GM19043 (cell line): ENCODE measurements around the gene FGF6.
"Not testable (repeated sequence)": the region's sequence is repeated elsewhere in the genome, so short reads cannot be mapped to it uniquely, and the experiment has no call there.

ENCODE experiments used
- ATAC-seq: cut with Tn5 transposase; IDR thresholded peaks from one replicate; pipeline ENCODE4 v1.9.1; 2021; ENCODE audit warnings: low read depth; ENCODE audit not compliant: unreplicated experiment

The FGF6 gene, protein sequence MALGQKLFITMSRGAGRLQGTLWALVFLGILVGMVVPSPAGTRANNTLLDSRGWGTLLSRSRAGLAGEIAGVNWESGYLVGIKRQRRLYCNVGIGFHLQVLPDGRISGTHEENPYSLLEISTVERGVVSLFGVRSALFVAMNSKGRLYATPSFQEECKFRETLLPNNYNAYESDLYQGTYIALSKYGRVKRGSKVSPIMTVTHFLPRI

DNA sequence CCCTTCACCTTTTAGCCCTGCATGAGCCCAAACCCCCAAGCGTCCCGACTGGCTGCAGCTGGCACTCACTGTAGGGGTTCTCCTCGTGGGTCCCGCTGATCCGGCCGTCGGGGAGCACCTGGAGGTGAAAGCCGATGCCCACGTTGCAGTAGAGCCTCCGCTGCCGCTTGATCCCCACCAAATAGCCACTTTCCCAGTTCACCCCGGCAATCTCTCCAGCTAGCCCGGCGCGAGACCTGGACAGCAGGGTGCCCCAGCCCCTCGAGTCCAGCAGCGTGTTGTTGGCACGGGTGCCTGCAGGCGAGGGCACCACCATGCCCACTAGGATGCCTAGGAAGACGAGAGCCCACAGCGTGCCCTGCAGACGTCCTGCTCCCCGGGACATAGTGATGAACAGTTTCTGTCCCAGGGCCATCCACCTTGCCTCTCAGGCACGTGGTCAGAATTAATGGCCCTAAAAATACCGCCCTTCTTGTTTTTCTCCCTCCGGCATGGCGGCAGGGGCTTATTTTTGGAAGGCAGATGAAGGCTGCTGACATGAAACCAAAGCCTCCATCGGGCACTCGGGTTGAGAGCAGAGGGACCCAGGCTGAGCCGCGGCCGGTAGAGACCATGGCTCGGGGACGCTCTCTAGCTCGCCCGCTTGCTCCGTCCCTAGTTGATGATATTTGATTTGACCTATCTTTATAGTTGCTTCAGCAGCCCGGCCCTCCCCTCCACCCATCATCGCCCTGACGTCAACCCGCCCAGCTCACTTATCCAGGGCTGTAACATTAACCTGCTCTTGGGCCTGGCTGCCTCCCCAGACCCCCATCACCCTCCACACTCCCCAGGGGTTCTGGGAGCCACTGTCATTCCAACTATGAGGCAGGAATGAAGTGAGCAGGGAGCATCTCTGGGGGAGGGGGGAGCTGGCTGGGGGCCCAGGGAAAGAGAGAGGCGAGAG, at the start of gene FGF6:
Gene FGF6, minus strand, starts transcription at position 660 of the 946 bp plus-strand sequence. Its CDS starts 245 bp downstream, at position 415.
- no peak for ATAC-seq

DNA sequence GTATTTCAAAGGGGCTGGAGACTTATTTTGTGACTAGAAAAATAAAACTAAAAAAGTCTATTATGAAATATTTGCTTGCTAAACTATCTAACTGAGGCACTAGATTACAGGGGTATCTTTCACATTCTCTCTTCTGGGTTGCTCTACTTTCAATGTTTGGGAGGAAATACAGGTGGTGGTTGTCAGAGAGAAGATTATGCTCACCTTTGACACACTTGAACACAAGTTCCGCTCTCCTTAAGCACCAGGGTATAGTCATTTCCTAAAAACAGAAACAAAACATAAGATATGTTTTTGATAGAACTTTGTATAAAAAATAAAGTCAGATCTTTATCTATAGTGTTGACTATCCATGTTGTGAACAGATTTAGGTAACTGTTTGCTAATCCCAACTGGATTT, 45.4 kb upstream of the FGF6 start:
- ATAC-seq: no peak

DNA sequence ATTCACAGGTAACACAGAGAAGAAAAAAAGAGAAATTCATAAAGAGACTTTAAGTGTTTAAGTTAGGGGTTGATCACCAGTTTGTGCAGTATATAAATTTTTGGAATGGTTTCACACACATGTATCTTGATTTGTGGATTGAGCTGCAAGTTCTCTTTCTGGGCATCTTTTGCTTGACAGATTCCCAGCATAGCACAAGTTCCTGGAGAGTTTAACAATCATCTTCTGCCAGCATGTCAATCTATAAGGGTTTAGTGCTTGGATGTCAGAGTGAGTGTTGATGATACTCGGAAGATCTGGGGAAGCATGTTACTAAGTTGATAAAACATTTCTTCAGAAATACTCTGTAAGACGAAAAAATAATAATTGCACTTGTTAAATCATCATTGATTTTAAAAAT, 43.9 kb upstream of the FGF6 start:
- no peak for ATAC-seq

DNA sequence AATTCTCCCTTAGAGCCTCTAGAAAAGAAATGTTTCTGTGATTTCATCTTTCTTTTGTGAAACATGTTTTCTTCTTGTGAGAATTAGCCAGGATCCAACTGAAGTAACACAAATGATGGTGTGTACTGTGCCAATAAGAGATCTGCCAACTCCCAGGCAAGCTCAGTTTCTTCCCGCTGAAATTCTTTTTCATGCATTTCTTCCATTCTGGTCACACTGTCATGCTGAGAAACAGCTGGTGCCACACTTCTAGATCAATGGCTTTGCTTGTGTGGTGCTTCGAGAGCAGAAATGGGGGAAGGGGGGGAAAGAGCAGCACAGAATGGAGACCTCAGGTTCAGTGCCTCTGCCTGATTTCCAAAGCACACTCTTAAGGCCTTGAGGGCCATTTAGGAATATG, 41.4 kb upstream of the FGF6 start:
- ATAC-seq: no peak

DNA sequence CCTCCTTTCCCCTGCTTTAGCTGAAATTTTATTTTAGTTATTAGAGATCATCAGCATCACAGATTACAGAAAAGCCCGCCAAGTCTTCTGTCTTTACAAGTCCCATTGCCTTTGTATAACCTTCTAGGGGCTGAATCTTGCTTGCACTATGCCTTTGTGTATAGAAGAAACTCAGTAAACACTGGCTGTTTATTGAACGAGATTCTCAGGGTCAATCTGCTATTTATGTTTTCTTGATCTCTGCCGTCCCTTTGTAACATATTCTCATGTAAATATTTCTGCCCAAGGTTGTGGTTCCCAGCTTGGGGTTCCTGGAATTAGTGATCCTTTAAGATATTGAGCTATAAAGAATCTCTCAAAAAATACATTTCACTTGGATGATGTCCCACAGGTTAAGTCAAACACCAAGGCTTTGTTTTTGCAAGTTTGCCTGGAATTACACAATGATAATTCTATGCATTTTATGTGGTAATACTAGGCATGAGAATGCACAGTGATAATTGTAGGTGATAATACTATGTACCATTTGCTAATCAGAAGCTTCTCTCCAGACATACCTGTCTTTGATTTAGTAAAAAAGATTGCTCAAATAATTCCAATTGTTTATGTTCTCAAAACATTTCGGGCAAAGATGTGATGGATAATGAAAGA, 40.6 kb upstream of the FGF6 start:
- no peak for ATAC-seq

DNA sequence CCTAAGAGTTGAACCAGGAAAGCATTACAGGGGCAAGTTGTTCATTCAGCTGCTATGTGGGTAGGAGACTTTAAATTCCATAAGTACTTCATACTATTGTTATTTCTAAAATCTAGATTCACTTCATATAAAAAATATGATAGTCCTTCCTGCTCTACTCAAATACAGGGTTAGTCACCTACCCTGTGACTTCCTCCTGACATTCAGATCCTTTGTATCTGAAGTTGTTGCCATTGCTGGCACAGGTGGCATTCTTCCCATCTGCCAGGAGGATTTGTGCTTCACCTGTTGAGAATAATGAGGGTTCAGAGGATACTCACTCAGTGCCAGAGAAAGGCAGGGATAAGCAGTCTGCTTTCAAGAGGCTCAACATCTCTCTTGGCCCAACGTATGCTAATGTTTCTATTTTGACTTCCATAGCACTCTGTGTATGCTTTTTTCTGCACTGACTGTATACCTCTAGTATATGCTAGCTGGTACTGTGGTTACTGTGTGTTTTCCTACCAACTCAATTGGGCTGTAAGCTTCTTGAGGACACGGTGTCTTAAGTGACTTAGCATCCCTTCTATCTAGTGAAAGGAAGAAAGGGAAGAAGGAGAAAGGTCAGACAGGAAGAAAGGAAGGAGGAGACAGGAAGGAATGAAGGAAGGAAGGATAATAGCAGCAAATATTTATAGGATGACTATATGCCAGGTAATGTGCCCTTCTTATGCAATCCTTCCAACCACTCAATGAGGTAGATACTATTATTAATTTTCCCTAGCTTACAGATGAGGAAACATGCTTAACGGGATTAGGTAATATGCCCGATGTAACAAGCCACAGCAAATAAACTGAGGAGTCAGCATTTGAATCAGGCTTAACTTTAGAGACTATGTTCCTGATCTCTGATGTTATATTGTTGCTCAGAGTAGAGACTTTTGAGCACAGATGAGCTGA, 38.5 kb upstream of the FGF6 start:
- no peak for ATAC-seq

DNA sequence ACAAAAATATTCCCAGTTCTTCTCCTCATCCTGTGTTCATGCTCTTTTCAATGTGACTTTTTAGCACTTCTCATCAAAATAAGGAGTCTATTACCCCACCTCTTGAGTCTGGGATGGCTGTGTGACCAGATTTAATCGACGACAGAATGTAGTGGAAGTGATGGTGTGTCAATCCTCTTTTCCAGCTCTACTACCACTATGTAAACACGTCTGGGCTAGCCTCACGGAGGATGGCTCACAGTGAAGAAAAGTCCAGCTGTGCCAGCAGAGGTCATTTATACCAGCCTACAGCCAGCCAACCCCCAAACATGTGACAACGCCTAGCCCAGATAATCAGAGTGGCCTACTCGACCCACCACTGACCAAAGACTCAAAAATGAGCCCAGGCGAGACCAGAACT, 37.3 kb upstream of the FGF6 start:
- ATAC-seq: no peak

DNA sequence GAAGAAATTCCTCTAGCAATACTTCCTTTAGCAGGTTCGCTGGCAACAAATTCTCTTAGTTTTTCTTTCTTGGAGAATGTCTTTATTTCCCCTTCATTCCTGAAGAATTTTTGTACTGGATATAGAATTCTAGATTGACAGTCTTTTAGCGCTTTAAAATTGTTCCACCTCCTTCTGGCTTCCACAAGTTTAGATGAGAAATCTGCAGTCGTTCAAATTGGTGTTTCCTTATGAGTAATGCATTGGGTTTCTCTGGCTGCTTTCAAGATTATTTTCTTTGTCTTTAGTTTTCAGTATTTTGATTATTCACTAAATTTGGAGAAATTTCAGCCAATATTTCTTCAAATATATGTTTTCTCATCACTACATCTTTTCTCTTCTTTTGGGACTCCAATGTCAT, 33.3 kb upstream of the FGF6 start:
- no peak for ATAC-seq

DNA sequence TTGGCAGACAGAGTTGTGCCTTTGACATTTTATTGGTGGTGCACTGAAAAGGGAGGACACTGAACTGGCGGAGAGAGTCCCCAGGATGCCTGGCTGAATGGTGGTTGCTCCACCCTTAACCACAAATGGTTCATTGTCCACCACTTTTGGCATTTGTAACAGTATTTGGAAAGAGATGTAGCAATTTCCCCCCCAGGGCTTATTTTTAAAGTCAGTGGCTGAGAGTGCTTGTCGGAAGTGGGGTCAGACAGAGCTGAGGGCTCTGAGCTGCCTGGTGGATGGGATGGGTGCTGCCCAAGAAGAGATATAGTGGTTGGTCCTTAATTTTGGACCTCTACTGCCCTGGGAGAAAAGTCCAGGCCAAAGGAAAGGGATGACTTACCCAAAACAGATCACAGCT, 31.5 kb upstream of the FGF6 start:
- no peak for ATAC-seq

DNA sequence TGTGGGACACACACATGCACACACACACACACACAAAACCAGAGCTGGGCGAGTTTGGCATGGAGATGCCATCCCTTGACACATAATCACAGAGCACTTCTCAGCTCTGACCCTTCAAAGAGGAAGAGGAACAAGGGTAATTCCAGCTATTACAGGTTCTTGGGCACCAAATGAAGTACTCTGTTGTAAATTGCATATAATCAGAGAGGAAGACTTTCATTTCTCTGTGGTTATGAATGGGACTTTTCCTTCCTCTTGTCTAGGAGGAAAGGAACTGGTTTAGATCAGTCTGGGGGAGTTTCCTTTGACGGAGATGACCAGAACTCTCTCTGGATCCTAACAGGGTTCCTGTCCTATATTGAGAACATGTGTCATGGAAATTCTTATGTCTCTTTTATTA, 26.4 kb upstream of the FGF6 start:
- no peak for ATAC-seq

DNA sequence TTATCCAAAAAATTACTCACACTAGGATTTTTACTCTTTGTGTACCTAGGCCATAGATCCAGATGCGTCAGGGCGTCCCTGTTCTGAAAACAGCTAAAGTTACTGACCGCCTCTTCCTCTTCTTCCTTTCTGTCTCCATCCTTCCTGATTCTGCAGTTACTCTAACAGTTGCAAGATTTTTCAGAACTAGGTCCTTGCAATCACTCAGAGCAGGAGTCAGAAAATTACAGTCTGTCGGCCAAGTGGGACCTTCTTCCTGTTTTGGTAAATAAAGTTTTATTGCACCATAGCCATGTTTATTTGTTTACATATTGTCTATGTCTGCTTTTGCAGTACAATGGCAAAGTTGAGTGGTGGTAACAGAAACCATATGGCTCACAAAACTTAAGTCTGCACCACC, 25.6 kb upstream of the FGF6 start:
- ATAC-seq: no peak

DNA sequence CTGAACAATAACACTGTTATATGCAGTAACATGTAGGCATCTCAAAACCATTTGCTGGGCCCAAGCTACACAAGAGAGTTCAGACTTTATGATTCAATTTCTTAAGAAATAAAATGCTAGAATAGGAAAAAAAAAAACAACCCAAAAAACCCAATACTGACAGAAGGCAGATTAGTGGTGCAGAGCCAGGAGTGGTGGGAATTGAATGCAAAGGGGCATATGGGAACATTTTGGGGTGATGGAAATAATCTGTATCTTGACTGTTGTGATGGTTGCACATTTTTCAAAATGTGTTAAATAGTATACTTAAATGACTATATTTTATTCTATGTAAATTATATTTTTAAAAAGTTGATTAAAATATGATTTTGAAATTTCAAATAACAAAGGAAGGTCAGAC, 23.4 kb upstream of the FGF6 start:
- ATAC-seq: no peak

DNA sequence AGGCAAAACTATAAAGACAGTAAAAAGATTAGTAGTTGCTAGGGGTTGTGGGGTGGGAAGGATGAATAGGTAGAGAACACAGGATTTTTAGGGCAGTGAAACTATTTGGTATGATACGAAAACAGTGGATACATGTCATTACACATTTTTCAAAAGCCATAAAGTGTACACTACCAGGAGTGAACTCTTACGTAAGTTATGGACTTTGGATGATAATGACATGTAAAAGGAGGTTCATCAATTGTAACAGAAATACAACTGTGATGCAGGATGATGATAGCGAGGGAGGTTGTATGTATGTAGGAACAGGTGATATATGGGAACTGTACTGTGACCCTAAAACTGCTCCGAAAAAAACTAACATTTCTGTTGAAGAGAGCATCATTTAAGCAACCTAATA, 15.1 kb upstream of the FGF6 start:
- no peak for ATAC-seq

DNA sequence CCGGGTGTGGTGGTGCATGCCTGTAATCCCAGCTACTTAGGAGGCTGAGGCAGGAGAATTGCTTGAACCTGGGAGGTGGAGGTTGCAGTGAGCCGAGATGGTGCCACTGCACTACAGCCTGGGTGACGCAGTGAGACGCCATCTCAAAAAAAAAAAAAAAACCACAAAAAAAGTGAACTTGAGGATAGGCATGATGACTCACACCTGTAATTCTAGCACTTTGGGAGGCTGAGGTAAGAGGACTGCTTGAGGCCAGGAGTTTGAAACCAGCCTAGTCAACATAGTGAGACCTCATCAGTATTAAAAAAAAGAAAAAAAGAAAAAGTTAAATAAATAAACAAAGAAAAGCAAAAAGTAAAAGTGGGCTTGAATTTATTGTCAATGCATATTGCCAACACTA, 10.2 kb upstream of the FGF6 start:
- not testable (repeated sequence) for ATAC-seq

DNA sequence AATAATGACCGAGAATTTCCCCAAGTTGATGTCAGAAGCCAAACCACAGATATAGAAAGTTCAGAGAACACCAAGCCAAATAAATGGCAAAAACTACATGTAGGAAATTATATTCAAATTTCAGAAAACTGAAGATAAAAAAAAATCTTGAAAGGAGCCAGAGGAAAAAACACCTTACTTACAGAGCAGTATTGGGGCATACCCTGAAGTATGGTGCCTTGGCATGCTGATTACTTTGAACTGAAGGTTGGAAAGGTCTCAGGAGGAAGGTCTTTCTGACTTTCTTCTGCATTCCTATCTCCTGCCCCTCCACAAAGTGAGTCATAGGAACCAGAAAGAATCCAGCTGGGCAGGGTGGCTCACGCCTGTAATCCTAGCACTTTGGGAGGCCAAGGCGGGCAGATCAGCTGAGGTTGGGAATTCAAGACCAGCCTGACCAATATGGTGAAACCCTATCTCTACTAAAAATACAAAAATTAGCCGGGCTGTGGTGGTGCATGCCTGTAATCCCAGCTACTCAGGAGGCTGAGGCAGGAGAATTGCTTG, 8.8 kb upstream of the FGF6 start:
- ATAC-seq: no peak

DNA sequence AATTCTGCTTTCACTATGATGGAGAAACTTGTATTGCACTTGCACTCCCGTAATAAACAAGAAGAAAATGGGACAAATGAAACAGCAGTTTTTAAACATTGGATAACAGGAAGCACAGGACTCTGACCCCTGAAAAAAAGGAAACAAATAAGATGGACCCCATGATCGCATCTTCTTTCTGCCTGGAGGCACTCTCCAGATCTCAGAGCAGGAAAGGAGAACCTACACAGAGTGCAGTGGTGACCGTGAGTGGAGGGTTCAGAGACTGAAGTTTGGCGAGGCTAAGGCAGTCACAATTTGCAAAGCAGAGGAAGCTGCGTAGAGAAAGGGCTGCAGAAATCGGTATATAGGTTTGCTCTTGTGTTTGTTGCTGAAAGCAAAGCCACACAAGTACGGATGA, 6.1 kb upstream of the FGF6 start:
- no peak for ATAC-seq

DNA sequence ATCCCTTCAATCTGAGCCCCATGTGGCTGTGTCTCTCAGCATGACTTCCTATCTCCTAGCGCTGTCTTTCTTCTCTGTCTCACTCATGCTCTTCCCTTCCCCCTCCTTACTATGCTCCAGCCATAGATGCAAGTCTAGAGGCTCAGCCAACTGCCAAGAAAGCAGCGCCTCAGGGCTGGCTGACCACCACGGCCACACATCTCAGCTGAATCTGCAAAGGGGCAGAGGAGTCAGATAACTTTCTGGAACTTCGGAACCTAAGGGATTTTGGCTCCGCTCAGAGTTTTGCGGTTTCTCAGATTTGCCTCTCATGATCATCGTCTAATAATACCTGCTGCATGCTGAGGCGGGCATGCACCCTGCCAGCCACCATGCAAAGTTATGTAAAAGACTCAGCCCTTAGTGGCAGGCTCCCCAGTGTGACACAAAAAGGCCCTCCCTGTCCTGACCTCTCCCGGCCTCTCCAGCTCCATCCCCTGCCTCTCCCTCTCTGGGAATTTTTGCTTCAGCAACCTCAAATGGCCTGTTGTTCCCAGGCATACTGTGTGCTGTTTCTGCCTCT, 5.0 kb upstream of the FGF6 start:
- ATAC-seq: no peak

DNA sequence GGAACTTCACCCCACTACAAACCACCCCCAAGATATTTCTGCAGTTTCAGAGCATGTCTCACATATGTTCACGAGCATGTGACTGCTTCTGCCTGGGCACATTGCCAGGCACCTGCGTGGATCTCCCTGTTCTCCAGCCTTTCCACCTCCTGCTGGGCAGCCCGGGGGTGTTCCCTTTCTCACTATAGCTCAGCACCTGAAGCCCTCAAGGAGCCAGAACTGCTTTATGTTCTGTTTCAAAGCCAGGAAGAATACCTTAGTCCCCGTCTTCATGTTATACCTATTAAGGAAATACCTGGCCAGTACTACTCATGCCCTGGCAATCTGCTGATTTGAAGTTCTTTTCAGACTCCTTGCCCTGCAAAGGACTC, 4.2 kb upstream of the FGF6 start:
- ATAC-seq: no peak

DNA sequence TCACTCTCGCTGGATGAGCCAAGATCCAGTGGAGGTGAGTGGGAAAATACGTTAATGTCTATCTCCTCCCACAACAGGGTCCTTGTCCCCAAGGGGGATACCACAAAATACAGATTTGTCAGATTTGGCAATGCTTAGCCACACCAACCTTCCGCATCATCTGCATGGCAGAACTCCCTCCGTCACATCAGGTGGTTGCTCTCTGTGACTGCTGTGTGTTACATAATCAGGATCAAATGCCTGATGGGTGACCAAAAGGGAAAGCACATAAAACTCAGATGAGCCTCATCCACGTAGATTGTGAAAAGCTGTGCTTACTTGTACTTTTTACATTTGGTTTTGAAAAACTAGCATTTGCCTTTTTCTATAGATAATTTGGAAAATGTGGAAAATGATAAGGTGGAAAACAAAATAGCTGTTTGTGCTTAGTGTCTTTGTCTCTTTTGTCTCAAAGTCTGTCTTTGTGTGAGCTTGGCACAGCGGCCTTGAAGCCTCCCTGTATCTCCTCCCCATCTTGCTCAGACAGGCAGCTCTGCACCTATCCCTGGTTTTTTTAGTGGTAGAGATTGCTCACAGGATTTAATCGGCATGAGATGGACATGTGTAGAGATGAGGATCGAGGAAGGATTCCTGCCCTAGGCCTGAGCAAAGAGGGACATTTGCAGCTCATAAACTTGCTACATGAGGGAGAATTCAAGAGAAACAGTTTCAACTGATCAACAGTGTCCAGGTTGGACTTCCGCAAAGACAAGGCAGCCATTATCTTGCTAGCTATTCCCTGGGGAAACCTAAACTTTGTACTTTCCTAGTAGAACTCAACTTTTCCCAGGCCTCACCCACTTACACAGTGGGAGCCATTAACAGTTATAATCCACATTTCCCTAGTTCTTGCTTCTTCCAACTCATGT, 3.6 kb upstream of the FGF6 start:
- no peak for ATAC-seq
